Prostate gland (tissue), 1 donor: ENCODE results near the gene ZNF341.

Experiments
- POLR2A ChIP-seq: fragments of 450-650 bp; IDR thresholded peaks from one replicate; pipeline ENCODE4 v1.6.1; 2016; ENCODE audit warnings: antibody characterized with exemption, mild to moderate bottlenecking
- POLR2AphosphoS5 ChIP-seq: sonication (generic); formaldehyde crosslinking; IDR thresholded peaks from one replicate; pipeline ENCODE4 v1.6.1; 2017; ENCODE audit warnings: antibody characterized with exemption

DNA sequence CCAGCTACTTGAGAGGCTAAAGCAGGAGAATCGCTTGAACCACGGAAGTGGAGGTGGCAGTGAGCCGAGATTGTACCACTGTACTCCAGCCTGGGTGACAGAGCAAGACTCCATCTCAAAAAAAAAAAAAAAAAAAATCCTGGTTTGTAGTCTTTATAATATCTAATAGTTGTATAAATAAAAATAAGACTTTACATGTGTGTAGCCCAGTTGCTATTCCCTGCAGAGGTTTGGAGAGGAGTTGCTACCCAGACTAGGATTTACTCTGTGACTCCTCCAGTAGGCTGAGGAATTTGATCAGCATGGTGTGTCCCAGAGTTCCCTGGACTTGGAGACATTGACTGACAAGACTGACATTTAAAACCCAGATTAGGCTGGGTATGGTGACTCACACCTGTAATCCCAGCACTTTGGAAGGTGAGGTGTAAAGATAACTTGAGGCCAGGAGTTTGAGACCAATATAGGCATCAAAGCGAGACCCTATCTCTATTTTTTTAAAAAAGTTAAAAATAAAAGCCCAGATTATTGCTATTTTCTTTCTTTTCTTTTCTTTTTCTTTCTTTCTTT is 89.6 kb downstream of the ZNF341 start:
- TF ChIP-seq POLR2A: no peak
- TF ChIP-seq POLR2AphosphoS5: no peak
